SH-SY5Y (cell line): Measurements from ENCODE around the gene IFT43.

Experiments
- GATA2 ChIP-seq: IDR thresholded peaks from 2 replicates; pipeline ENCODE4 v1.6.1; 2011; ENCODE audit warnings: mild to moderate bottlenecking, low read depth, low read length
- GATA3 ChIP-seq: IDR thresholded peaks from 2 replicates; pipeline ENCODE4 v1.6.1; 2011; ENCODE audit warnings: low read depth, mild to moderate bottlenecking, low read length, moderate library complexity

Gene IFT43

GRCh38 chr14:75985618-75986438 lies at the start of gene IFT43:
Gene IFT43, plus strand, starts transcription at chr14:75985763. Its CDS starts 24 bp downstream, at chr14:75985787.
- TF ChIP-seq GATA3, result no peak
- no peak for TF ChIP-seq GATA2

- TF ChIP-seq GATA3, result no peak
- no peak for TF ChIP-seq GATA2
Measured at GRCh38 chr14:75939200-75939599, 46.4 kb upstream of the IFT43 start.

- no peak for TF ChIP-seq GATA3
- no peak for TF ChIP-seq GATA2
Measured at GRCh38 chr14:75941030-75941429, 44.5 kb upstream of the IFT43 start.

GRCh38 chr14:75944607-75945241 lies 40.8 kb upstream of the IFT43 start:
- TF ChIP-seq GATA3 (no peak), GATA2 (no peak)

GRCh38 chr14:75946785-75947184 lies 38.8 kb upstream of the IFT43 start:
- TF ChIP-seq GATA2, result no peak
- no peak for TF ChIP-seq GATA3

- TF ChIP-seq GATA3 (no peak), GATA2 (no peak)
Measured at GRCh38 chr14:75952489-75952888, 33.1 kb upstream of the IFT43 start.

- TF ChIP-seq GATA2 (no peak), GATA3 (no peak)
Measured at GRCh38 chr14:75959031-75959430, 26.5 kb upstream of the IFT43 start.

- TF ChIP-seq GATA2 (no peak), GATA3 (no peak)
Measured at GRCh38 chr14:75960231-75960630, 25.3 kb upstream of the IFT43 start.

GRCh38 chr14:75961662-75962061 lies 23.9 kb upstream of the IFT43 start:
- TF ChIP-seq GATA2 (no peak), GATA3 (no peak)

- TF ChIP-seq GATA3 (no peak), GATA2 (no peak)
Measured at GRCh38 chr14:75967866-75968265, 17.7 kb upstream of the IFT43 start.

- TF ChIP-seq GATA2 (no peak), GATA3 (no peak)
Measured at GRCh38 chr14:75968456-75968855, 17.1 kb upstream of the IFT43 start.

- TF ChIP-seq GATA3 (no peak), GATA2 (no peak)
Measured at GRCh38 chr14:75969126-75969525, 16.4 kb upstream of the IFT43 start.

- no peak for TF ChIP-seq GATA2
- no peak for TF ChIP-seq GATA3
Measured at GRCh38 chr14:75969891-75970290, 15.7 kb upstream of the IFT43 start.

- TF ChIP-seq GATA3 (no peak), GATA2 (no peak)
Measured at GRCh38 chr14:75970989-75971388, 14.6 kb upstream of the IFT43 start.

- no peak for TF ChIP-seq GATA3
Measured at GRCh38 chr14:75971509-75971908, 14.1 kb upstream of the IFT43 start.
